H1 (cell line): ENCODE measurements around the gene DAND5.

ENCODE experiments used
- E2F6 ChIP-seq: IDR thresholded peaks from 2 replicates; pipeline ENCODE4 v1.6.1; 2012; ENCODE audit warnings: inconsistent platforms
- FOSL1 ChIP-seq: IDR thresholded peaks from 2 replicates; pipeline ENCODE4 v1.6.1; 2011; ENCODE audit warnings: mild to moderate bottlenecking, low read depth, low read length, moderate library complexity; ENCODE audit not compliant: insufficient read depth
- PHF8 ChIP-seq: fragments of 200-600 bp; sonication (generic); conservative IDR thresholded peaks from 2 replicates; pipeline ENCODE4 v1.7.1; 2012; ENCODE audit warnings: low read depth, mild to moderate bottlenecking, inconsistent platforms, low read length, moderate library complexity
- POLR2AphosphoS5 ChIP-seq: IDR thresholded peaks from 2 replicates; pipeline ENCODE4 v1.6.1; 2011; ENCODE audit warnings: low read depth, low read length
- TF ChIP-seq, protein P1 (sequence below), 3 experiments: IDR thresholded peaks; 1 replicate in 2 of 3; 2 replicates in 1 of 3; pipeline versions ENCODE4 v1.5.1 to v1.6.1; 2011; ENCODE audit warnings: low read length in 3 of 3, mild to moderate bottlenecking in 3 of 3, inconsistent platforms in 2 of 3, low read depth in 1 of 3, moderate library complexity in 1 of 3; ENCODE audit not compliant: insufficient read depth in 1 of 3; ENCODE audit errors: control extremely low read depth in 1 of 3

DNA sequence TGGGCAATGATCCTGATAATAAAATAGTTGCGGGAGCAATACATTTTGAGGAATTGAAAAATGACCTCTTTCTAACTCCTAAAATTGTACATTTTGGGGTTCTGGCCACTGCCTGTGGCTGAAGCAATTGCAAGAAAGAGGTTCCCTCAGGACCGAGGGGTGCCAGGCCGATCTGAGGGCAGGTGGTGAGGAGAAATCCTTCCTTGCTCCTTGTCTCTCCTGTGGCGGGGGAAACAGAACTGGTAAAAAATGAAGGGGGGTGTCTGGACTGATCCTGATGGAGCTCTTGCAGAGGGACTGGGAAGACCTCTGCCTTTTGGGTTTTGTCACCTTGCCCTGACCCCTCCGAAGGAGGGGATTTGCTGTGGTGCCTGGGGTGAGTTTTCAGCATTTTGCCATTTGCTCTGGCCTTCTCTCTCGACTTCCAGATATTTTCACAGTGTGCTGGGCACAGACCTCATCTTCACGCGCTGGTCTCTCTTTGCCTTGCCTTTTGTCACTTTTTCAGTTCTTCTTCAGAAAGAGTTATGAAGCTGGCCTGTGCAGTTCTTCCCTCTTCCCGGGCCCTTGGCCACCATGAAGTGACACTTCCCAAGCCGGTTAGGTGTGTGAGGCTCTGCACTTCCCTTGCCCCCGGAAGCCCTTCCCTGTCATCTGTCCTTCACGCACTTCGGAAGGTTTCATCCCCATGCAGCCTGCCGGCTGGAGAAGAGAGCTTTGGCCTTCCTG is 48.1 kb downstream of the DAND5 start:
- TF ChIP-seq, protein P1, sequence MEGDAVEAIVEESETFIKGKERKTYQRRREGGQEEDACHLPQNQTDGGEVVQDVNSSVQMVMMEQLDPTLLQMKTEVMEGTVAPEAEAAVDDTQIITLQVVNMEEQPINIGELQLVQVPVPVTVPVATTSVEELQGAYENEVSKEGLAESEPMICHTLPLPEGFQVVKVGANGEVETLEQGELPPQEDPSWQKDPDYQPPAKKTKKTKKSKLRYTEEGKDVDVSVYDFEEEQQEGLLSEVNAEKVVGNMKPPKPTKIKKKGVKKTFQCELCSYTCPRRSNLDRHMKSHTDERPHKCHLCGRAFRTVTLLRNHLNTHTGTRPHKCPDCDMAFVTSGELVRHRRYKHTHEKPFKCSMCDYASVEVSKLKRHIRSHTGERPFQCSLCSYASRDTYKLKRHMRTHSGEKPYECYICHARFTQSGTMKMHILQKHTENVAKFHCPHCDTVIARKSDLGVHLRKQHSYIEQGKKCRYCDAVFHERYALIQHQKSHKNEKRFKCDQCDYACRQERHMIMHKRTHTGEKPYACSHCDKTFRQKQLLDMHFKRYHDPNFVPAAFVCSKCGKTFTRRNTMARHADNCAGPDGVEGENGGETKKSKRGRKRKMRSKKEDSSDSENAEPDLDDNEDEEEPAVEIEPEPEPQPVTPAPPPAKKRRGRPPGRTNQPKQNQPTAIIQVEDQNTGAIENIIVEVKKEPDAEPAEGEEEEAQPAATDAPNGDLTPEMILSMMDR (IDR thresholded peaks at IDR 0.05; ENCODE audit: control extremely low read depth in 1 of 3, insufficient read depth in 1 of 3, low read depth in 1 of 3, low read length in 3 of 3): no peak
- no peak for TF ChIP-seq PHF8
- TF ChIP-seq FOSL1: no peak
- TF ChIP-seq E2F6: no peak
- no peak for TF ChIP-seq POLR2AphosphoS5
